SHP77 (cell line): Measurements from ENCODE around the gene PLA2G6.

Source experiments
- DNase-seq, 2 experiments: peaks; one replicate each; lab custom pipeline; 2025; lab: John Stamatoyannopoulos, UW

PLA2G6 gene

GRCh38 chr22:38181453-38182200 is at the start of gene PLA2G6:
TSS of gene PLA2G6 (minus strand) at chr22:38181830. CDS start at chr22:38169426, 12,404 bp downstream.
- peak; percentile 97 for DNase-seq

GRCh38 chr22:38230916-38231315 is 49.3 kb upstream of the PLA2G6 start:
- no peak for DNase-seq

GRCh38 chr22:38230108-38230825 is 48.6 kb upstream of the PLA2G6 start:
- no peak for DNase-seq

GRCh38 chr22:38228873-38229740 is 47.5 kb upstream of the PLA2G6 start:
- peak; percentile 7 to 13 for DNase-seq

GRCh38 chr22:38228326-38228872 is 46.8 kb upstream of the PLA2G6 start:
- DNase-seq: no peak

- no peak for DNase-seq
Observed at GRCh38 chr22:38226853-38227649, 45.4 kb upstream of the PLA2G6 start.

GRCh38 chr22:38223289-38223960 is 41.8 kb upstream of the PLA2G6 start:
- DNase-seq: peak in 1 of 2 experiments; percentile 6

GRCh38 chr22:38222797-38223119 is 41.1 kb upstream of the PLA2G6 start:
- no peak for DNase-seq

GRCh38 chr22:38221908-38222796 is 40.5 kb upstream of the PLA2G6 start:
- DNase-seq: no peak

- no peak for DNase-seq
Observed at GRCh38 chr22:38221407-38221806, 39.8 kb upstream of the PLA2G6 start.

- no peak for DNase-seq
Observed at GRCh38 chr22:38220653-38221386, 39.2 kb upstream of the PLA2G6 start.

- no peak for DNase-seq
Observed at GRCh38 chr22:38220163-38220562, 38.5 kb upstream of the PLA2G6 start.

- DNase-seq: no peak
Observed at GRCh38 chr22:38219632-38220031, 38.0 kb upstream of the PLA2G6 start.

GRCh38 chr22:38218661-38219622 is 37.3 kb upstream of the PLA2G6 start:
- no peak for DNase-seq

GRCh38 chr22:38215156-38216038 is 33.8 kb upstream of the PLA2G6 start:
- no peak for DNase-seq

- DNase-seq: no peak
Observed at GRCh38 chr22:38214302-38215056, 32.8 kb upstream of the PLA2G6 start.
